NB4 (cell line): ENCODE data around the gene CCS.

Experiments
- CTCF ChIP-seq: IDR thresholded peaks from one replicate; pipeline ENCODE4 v1.5.1; 2012; ENCODE audit warnings: low read depth, low read length
- MAX ChIP-seq: IDR thresholded peaks from 2 replicates; pipeline ENCODE4 v1.6.1; 2011; ENCODE audit warnings: low read depth, low read length
- MYC ChIP-seq: IDR thresholded peaks from 2 replicates; pipeline ENCODE4 v1.6.1; 2011; ENCODE audit warnings: low read depth, low read length
- POLR2A ChIP-seq: IDR thresholded peaks from 2 replicates; pipeline ENCODE4 v1.6.1; 2011; ENCODE audit warnings: mild to moderate bottlenecking; ENCODE audit not compliant: insufficient read length; ENCODE audit errors: extremely low read depth

GRCh38 chr11:66546966-66547661, 45.9 kb upstream of the CCS start:
- TF ChIP-seq CTCF (no peak), MYC (no peak), POLR2A (no peak), MAX (no peak)
